Measurements from ENCODE around the gene TSSK1B. TPM values are rescaled to one million over a fixed set of nuclear protein-coding genes. Genes with fewer than 3 reads are reported as not detected.

TSSK1B gene
- polyA plus RNA-seq, 2 donors, result 0.01 to 0.20 TPM

- H3K27me3 ChIP-seq (ENCODE audit: control insufficient read depth in 1 of 2, insufficient read depth in 2 of 2, low read length in 2 of 2), result no peaks in the 10 kb centered on the region
- no peak overlapping the region for H3K4me3 ChIP-seq (ENCODE audit: low read depth in 1 of 2, low read length in 2 of 2)
- no peaks in the 10 kb centered on the region for H3K9me3 ChIP-seq (ENCODE audit: control insufficient read depth in 2 of 2, insufficient read depth in 1 of 2, low read depth in 1 of 2, low read length in 1 of 2)
- H3K4me1 ChIP-seq (ENCODE audit: control insufficient read depth in 2 of 2, insufficient read depth in 2 of 2, low read length in 1 of 2), result peaks cover 0 to 3% of the 10 kb centered on the region in 2 donors
- WGBS, 2 donors, result 51 to 52% methylated on average over 1 of the region's 1 CpG
- no peaks in the 10 kb centered on the region for H3K36me3 ChIP-seq (ENCODE audit: control insufficient read depth in 2 of 2, insufficient read depth in 2 of 2, low read length in 1 of 2)
- H3K27ac ChIP-seq (ENCODE audit: low read depth in 2 of 2, low read length in 1 of 2), result no peak overlapping the region
These were observed 52.1 kb downstream of the TSSK1B start for GRCh38 chr5:113382731-113383130.

Other genes starting within 250 kb of the TSSK1B start
- 1 to 10 TPM; 7.2 to 8.3 TPM for gene MCC, start 53.5 kb upstream of the TSSK1B start, polyA plus RNA-seq
- 1 to 10 TPM; 7.5 to 8.9 TPM for gene YTHDC2, start 78.7 kb upstream of the TSSK1B start, polyA plus RNA-seq

All from esophagus (tissue), 2 donors.